Mucosa of rectum (tissue), 2 donors: ENCODE results near the gene RGS3.

ENCODE experiments used
- H3K27ac ChIP-seq, 2 donors: one replicate each; pipeline ENCODE4 v1.7.0; 2013; ENCODE audit warnings: inconsistent platforms in 2 of 2, low read depth in 2 of 2, low read length in 2 of 2
- H3K27me3 ChIP-seq, 2 donors: one replicate each; pipeline ENCODE4 v1.7.0; 2013; ENCODE audit warnings: low read length in 2 of 2; ENCODE audit not compliant: control insufficient read depth in 2 of 2, insufficient read depth in 2 of 2
- H3K36me3 ChIP-seq, 2 donors: one replicate each; pipeline ENCODE4 v1.7.0; 2013; ENCODE audit warnings: low read length in 2 of 2; ENCODE audit not compliant: control insufficient read depth in 2 of 2, insufficient read depth in 2 of 2
- H3K4me1 ChIP-seq, 2 donors: one replicate each; pipeline ENCODE4 v1.7.0; 2013; ENCODE audit warnings: low read length in 2 of 2, mild to moderate bottlenecking in 1 of 2; ENCODE audit not compliant: control insufficient read depth in 2 of 2, insufficient read depth in 2 of 2
- H3K4me3 ChIP-seq, 2 donors: one replicate each; pipeline ENCODE4 v1.7.0; 2013; ENCODE audit warnings: low read length in 2 of 2
- H3K9ac ChIP-seq, 2 donors: one replicate each; pipeline ENCODE4 v1.7.0; 2013; ENCODE audit warnings: low read length in 2 of 2, low read depth in 1 of 2, mild to moderate bottlenecking in 1 of 2
- H3K9me3 ChIP-seq, 2 donors: one replicate each; pipeline ENCODE4 v1.7.0; 2013; ENCODE audit warnings: low read length in 2 of 2; ENCODE audit not compliant: control insufficient read depth in 2 of 2
- donor health status: healthy.
- donor health status: Normal muscosa, but diverticular disease.

Gene RGS3

DNA sequence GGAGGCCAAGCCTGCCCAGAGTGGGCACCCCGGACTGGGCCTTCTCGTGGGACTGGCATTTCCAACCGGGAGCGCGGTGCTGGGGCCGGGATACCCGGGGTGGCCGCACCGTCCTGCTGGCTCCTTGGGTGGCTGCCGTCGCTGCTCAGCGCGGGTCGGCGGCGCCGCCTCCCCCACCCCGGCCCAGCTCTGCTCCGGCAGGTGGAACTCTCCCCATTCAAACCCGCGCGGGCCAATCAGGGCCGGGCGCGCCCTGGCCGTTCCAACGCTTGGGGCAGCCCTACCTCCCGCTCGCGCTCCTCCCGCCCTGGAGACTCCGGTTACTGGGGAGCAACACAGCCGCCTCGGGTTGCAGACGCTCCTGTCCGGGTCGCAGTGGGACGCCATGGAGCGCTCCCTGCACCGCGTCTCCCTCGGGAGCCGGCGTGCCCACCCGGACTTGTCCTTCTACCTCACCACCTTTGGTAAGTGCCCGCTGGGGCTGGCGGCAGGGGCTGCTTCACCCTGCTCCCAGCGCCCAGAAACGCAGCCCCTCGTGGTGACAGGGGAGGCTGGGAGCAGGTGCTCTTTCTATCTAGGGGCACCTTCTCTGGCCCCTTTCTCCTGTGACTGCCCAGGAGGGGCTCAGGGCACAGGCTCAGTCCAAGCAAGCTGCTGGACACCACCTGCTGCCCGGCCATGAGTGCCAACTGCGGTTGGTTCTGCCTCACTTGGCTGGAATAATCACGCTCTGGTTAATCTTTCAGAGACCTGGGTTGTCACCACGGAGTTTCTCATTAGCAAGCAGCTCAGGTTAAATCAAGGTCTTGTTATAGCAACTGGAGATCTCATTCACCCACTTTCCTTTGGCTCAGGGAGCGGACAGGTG lies at the start of gene RGS3:
TSS of gene RGS3 (plus strand) at position 310 of the 868 bp plus-strand sequence. CDS start at position 386, 76 bp downstream.
- H3K4me1 ChIP-seq: peaks cover 6 to 7% of the 10 kb centered on the region in 2 donors
- no peaks in the 10 kb centered on the region for H3K9me3 ChIP-seq
- no peaks in the 10 kb centered on the region for H3K27me3 ChIP-seq
- peak within 1 kb of the TSS; percentile 20 to 32 for H3K27ac ChIP-seq
- no peaks in the 10 kb centered on the region for H3K36me3 ChIP-seq
- peak within 1 kb of the TSS; percentile 69 to 77 for H3K4me3 ChIP-seq
- H3K9ac ChIP-seq: peak within 1 kb of the TSS; percentile 60 to 78

- no peaks in the 10 kb centered on the region for H3K36me3 ChIP-seq
- no peaks in the 10 kb centered on the region for H3K27me3 ChIP-seq
- no peaks in the 10 kb centered on the region for H3K9me3 ChIP-seq
- no peaks in the 10 kb centered on the region for H3K4me1 ChIP-seq
- no peak overlapping the region for H3K9ac ChIP-seq
- peak overlapping the region in 1 of 2 donors; percentile 32 for H3K27ac ChIP-seq
- H3K4me3 ChIP-seq: no peak overlapping the region
Observed at GRCh38 chr9:113416149-113416721, 47.3 kb upstream of the RGS3 start.

- Histone ChIP-seq H3K36me3 (no peaks in the 10 kb centered on the region), H3K9ac (no peak overlapping the region), H3K9me3 (no peaks in the 10 kb centered on the region), H3K4me3 (no peak overlapping the region), H3K27me3 (no peaks in the 10 kb centered on the region), H3K4me1 (no peaks in the 10 kb centered on the region), H3K27ac (no peak overlapping the region)
Observed at GRCh38 chr9:113417370-113417769, 46.2 kb upstream of the RGS3 start.

- Histone ChIP-seq H3K36me3 (no peaks in the 10 kb centered on the region), H3K4me1 (no peaks in the 10 kb centered on the region), H3K4me3 (no peak overlapping the region), H3K27me3 (no peaks in the 10 kb centered on the region), H3K27ac (no peak overlapping the region), H3K9ac (no peak overlapping the region), H3K9me3 (no peaks in the 10 kb centered on the region)
Observed at GRCh38 chr9:113421726-113422125, 41.8 kb upstream of the RGS3 start.

DNA sequence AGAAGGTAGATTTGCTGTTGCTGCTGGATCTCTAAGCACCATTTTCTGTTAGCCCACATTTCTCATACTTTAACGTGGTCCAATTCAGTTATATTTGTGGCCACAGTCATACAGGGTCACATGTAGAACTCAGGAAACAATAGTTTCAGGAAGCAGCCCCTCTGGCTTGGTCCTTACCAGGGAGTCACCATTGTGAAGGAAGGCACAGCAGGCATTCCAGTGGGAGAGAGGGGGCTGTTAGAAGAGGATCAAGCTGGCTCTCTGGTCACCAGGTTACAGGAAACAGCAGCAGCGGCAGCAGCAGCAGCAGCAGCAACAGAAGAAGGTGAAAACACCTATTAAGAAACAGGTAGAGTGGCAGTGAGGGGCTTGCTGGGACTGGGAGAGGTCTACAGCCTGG lies 38.5 kb upstream of the RGS3 start:
- H3K9ac ChIP-seq: no peak overlapping the region
- H3K27me3 ChIP-seq: no peaks in the 10 kb centered on the region
- H3K27ac ChIP-seq: no peak overlapping the region
- H3K9me3 ChIP-seq: no peaks in the 10 kb centered on the region
- no peaks in the 10 kb centered on the region for H3K36me3 ChIP-seq
- H3K4me1 ChIP-seq: no peaks in the 10 kb centered on the region
- no peak overlapping the region for H3K4me3 ChIP-seq

GRCh38 chr9:113426701-113427100 lies 36.8 kb upstream of the RGS3 start:
- H3K36me3 ChIP-seq: no peaks in the 10 kb centered on the region
- H3K9ac ChIP-seq: no peak overlapping the region
- H3K27me3 ChIP-seq: no peaks in the 10 kb centered on the region
- H3K9me3 ChIP-seq: no peaks in the 10 kb centered on the region
- H3K4me1 ChIP-seq: no peaks in the 10 kb centered on the region
- H3K4me3 ChIP-seq: no peak overlapping the region
- H3K27ac ChIP-seq: no peak overlapping the region

- H3K27ac ChIP-seq: no peak overlapping the region
- H3K9ac ChIP-seq: no peak overlapping the region
- H3K4me1 ChIP-seq: no peaks in the 10 kb centered on the region
- no peaks in the 10 kb centered on the region for H3K36me3 ChIP-seq
- H3K9me3 ChIP-seq: no peaks in the 10 kb centered on the region
- H3K27me3 ChIP-seq: no peaks in the 10 kb centered on the region
- H3K4me3 ChIP-seq: no peak overlapping the region
Observed at GRCh38 chr9:113427629-113428028, 35.9 kb upstream of the RGS3 start.

GRCh38 chr9:113428062-113428615 lies 35.4 kb upstream of the RGS3 start:
- Histone ChIP-seq H3K27ac (no peak overlapping the region), H3K27me3 (no peaks in the 10 kb centered on the region), H3K36me3 (no peaks in the 10 kb centered on the region), H3K9me3 (no peaks in the 10 kb centered on the region), H3K4me1 (no peaks in the 10 kb centered on the region), H3K4me3 (no peak overlapping the region), H3K9ac (no peak overlapping the region)

DNA sequence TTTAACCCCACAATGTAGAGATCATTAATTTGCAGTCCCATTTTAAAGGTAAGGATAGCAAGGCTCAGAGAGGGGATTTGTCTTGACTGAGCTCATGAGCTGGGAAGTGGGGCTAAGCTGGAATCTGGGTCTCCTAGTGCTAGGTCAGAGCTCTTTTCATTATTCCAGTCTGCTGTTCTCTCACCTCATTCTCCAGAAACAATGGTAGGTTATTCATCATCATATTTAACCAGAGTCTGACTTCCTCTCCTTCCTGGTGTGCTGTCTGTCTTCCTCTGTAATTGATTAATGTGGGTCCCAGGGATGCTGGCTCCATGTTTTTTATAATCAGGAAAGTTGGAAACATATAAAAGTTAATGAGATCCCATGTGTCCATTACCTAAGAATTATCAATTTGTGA lies 32.3 kb upstream of the RGS3 start:
- Histone ChIP-seq H3K27ac (no peak overlapping the region), H3K36me3 (no peaks in the 10 kb centered on the region), H3K4me1 (no peaks in the 10 kb centered on the region), H3K4me3 (no peak overlapping the region), H3K9me3 (no peaks in the 10 kb centered on the region), H3K9ac (no peak overlapping the region), H3K27me3 (no peaks in the 10 kb centered on the region)

DNA sequence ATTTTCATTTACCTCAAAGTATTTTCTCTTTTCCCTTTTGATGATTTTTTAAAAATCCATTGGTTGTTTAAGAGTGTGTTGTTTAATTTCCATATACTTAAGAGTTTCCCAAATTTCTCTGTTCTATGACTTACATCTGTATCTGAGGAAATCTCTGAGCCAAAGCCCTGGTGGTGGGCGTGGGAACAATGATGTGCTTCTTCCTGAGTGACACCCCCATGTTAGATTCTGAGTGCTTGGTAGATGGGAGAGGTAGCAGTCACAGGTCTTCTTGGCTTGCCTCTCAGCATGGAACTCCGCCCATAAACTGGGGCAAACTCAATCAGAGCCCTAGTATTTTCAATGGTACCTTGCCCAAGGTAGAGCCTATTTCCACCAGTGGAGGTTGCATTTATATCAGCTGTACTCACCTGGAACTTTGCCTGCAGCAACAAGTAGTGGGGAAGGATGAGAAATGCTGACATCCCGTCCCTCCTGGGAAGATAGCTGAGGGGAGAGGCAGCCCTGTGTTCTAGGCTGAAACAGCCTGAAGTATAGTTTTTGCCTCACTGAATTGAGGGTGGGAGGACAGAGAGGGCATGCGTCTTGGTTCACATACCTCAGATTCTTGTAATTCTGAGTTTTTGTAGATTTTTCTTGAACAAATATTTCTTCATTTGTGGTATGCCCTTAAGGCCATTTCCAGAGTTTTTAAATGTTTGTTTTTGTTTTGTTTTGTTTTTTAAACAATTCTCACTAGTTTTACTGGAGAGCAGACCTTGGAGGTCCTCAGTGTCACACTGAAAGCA lies 26.6 kb upstream of the RGS3 start:
- Histone ChIP-seq H3K27ac (no peak overlapping the region), H3K36me3 (no peaks in the 10 kb centered on the region), H3K4me1 (no peaks in the 10 kb centered on the region), H3K27me3 (no peaks in the 10 kb centered on the region), H3K4me3 (no peak overlapping the region), H3K9ac (no peak overlapping the region), H3K9me3 (no peaks in the 10 kb centered on the region)
